ENCODE measurements around the gene TMEM181. TPM values are rescaled to one million over a fixed set of nuclear protein-coding genes. Genes with fewer than 3 reads are reported as not detected.

Gene TMEM181, protein sequence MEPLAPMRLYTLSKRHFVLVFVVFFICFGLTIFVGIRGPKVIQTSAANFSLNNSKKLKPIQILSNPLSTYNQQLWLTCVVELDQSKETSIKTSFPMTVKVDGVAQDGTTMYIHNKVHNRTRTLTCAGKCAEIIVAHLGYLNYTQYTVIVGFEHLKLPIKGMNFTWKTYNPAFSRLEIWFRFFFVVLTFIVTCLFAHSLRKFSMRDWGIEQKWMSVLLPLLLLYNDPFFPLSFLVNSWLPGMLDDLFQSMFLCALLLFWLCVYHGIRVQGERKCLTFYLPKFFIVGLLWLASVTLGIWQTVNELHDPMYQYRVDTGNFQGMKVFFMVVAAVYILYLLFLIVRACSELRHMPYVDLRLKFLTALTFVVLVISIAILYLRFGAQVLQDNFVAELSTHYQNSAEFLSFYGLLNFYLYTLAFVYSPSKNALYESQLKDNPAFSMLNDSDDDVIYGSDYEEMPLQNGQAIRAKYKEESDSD
- total RNA-seq: 10 to 100 TPM; 17.0 to 29.3 (median 28.5) TPM

DNA sequence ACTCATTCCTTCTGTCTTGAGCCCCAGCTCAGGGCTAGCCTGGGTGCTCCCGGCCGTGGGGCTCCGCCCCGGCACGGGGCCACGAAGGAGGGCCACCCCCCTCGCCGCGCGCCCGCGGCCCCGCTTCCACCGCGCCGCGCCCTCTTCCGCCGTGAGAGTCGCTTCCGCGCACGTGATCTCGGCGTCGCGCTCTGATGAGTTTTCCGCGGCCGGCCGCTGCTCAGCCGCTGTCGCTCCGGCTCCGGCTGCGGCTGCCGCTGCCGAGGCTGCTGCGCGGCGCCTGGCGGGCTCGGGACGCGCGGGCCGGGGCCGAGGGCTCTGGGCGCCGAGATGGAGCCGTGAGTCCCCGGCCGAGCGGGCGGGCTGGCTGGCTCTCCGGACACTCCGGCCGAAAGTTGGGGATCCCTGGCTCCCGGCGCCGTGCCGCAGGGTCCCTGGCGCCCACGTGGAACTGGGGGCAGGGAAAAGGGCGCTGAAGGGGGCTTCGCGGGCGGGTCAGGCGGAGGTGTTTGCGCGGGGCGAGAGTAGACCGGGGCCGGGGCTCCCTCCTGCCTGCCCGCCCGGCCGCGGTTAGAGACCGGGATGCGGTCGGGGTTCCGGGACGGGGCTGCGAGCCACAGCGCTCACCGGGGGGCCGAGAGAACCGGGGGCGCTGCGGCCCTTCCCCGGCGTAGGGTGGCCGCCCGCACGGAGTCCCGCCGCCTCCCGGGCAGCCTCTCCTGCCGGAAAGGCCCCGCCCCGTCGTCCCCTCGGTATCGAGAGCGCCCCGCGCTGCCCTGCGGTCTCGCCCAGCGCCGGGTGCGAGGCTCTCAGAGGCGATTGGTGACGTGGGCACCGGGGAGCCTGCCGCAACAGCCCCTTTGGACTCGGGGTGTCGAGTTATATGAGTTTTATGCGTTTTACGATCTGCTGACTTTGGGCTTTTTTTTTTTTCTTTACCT lies at the start of gene TMEM181:
TSS of gene TMEM181 (plus strand) at position 197 of the 941 bp plus-strand sequence. CDS start at position 331, 134 bp downstream.
- peak; percentile 69 to 78 for DNase-seq (ENCODE audit: low spot score in 2 of 2)
- Histone ChIP-seq H3K27me3 (no peaks in the 10 kb centered on the region), H3K4me3 (peak within 1 kb of the TSS; percentile 78 to 94 (median 88)), H3K36me3 (no peaks in the 10 kb centered on the region), H3K27ac (peak within 1 kb of the TSS; percentile 87 to 91), H3K9me3 (no peaks in the 10 kb centered on the region), H3K4me1 (no peaks in the 10 kb centered on the region)
- TF ChIP-seq POLR2AphosphoS5 (IDR thresholded peaks at IDR 0.05) (peak; percentile 36 to 75 (median 72)), POLR2A (IDR thresholded peaks at IDR 0.05) (no peak)
- intact Hi-C loops (cut with DNase I; ENCODE audit: low total_unique reads): no loop called here

- intact Hi-C loops (cut with DNase I; ENCODE audit: low total_unique reads): no loop called here
- no peaks in the 10 kb centered on the region for H3K4me1 ChIP-seq
- no peaks in the 10 kb centered on the region for H3K9me3 ChIP-seq
- TF ChIP-seq POLR2A (IDR thresholded peaks at IDR 0.05) (no peak), POLR2AphosphoS5 (IDR thresholded peaks at IDR 0.05) (no peak), CTCF (IDR thresholded peaks at IDR 0.05) (no peak)
- no peak overlapping the region for H3K27ac ChIP-seq
- no peak overlapping the region for H3K4me3 ChIP-seq
- no peaks in the 10 kb centered on the region for H3K36me3 ChIP-seq
- no peaks in the 10 kb centered on the region for H3K27me3 ChIP-seq
- no peak for DNase-seq (ENCODE audit: low spot score in 2 of 2)
Measured at GRCh38 chr6:158512809-158513208, 47.1 kb upstream of the TMEM181 start.

- no peak for TF ChIP-seq POLR2AphosphoS5 (IDR thresholded peaks at IDR 0.05)
- no peak for TF ChIP-seq CTCF (IDR thresholded peaks at IDR 0.05)
- TF ChIP-seq POLR2A (IDR thresholded peaks at IDR 0.05): no peak
- Histone ChIP-seq H3K36me3 (no peaks in the 10 kb centered on the region), H3K4me3 (no peak overlapping the region), H3K9me3 (no peaks in the 10 kb centered on the region), H3K4me1 (no peaks in the 10 kb centered on the region), H3K27me3 (no peaks in the 10 kb centered on the region), H3K27ac (no peak overlapping the region)
- intact Hi-C loops (cut with DNase I; ENCODE audit: low total_unique reads): no loop called here
- no peak for DNase-seq (ENCODE audit: low spot score in 2 of 2)
Measured at GRCh38 chr6:158514176-158514575, 45.7 kb upstream of the TMEM181 start.

- Histone ChIP-seq H3K36me3 (no peaks in the 10 kb centered on the region), H3K9me3 (no peaks in the 10 kb centered on the region), H3K27me3 (no peaks in the 10 kb centered on the region), H3K4me1 (no peaks in the 10 kb centered on the region), H3K4me3 (no peak overlapping the region), H3K27ac (no peak overlapping the region)
- DNase-seq (ENCODE audit: low spot score in 2 of 2): no peak
- intact Hi-C loops (cut with DNase I; ENCODE audit: low total_unique reads): no loop called here
- TF ChIP-seq POLR2AphosphoS5 (IDR thresholded peaks at IDR 0.05) (no peak), CTCF (IDR thresholded peaks at IDR 0.05) (no peak), POLR2A (IDR thresholded peaks at IDR 0.05) (no peak)
Measured at GRCh38 chr6:158514991-158515390, 44.9 kb upstream of the TMEM181 start.

DNA sequence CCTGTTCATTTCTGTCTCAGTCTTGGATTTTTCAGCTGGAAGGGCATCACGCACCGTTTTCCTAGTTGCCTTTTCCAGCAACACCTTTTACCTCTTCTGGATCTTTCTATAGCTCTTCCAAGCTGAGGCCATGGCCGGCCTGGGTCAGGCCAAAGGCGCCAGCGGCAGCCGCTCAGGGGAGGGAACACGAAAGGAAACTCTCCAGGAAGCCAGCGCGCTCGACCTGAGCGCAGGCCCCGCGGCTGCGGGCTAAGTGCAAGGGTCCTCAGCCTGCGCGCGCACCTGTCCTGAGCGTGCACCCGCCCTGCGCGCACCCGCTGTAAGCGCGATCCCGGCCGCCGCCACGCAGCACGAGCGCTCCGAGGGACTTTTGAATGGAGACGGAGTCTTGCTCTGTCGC lies 43.8 kb upstream of the TMEM181 start:
- intact Hi-C loops (cut with DNase I; ENCODE audit: low total_unique reads): no loop called here
- Histone ChIP-seq H3K4me3 (no peak overlapping the region), H3K9me3 (no peaks in the 10 kb centered on the region), H3K4me1 (no peaks in the 10 kb centered on the region), H3K36me3 (no peaks in the 10 kb centered on the region), H3K27me3 (no peaks in the 10 kb centered on the region), H3K27ac (no peak overlapping the region)
- no peak for TF ChIP-seq CTCF (IDR thresholded peaks at IDR 0.05)
- TF ChIP-seq POLR2A (IDR thresholded peaks at IDR 0.05): no peak
- no peak for TF ChIP-seq POLR2AphosphoS5 (IDR thresholded peaks at IDR 0.05)
- DNase-seq (ENCODE audit: low spot score in 2 of 2): no peak

Measured in breast epithelium (tissue), 4 donors.